Left ventricle myocardium inferior (tissue), 1 donor: Measurements from ENCODE around the gene DCUN1D2. TPM values are rescaled to one million over a fixed set of nuclear protein-coding genes. Genes with fewer than 3 reads are reported as not detected.

Experiments
- DNase-seq: peaks from one replicate; pipeline ENCODE4 v3.0.0-alpha.2; 2020
- H3K27ac ChIP-seq: fragments of 200-600 bp; replicated peaks from 2 replicates; pipeline ENCODE4 v1.8.0; 2021
- H3K27me3 ChIP-seq: fragments of 200-600 bp; 2 replicates; pipeline ENCODE4 v1.8.0; 2021; ENCODE audit warnings: low read depth
- H3K36me3 ChIP-seq: fragments of 200-600 bp; 2 replicates; pipeline ENCODE4 v1.8.0; 2021
- H3K4me1 ChIP-seq: fragments of 200-600 bp; 2 replicates; pipeline ENCODE4 v1.8.0; 2021
- H3K4me3 ChIP-seq: fragments of 200-600 bp; 2 replicates; pipeline ENCODE4 v1.8.0; 2021; ENCODE audit warnings: mild to moderate bottlenecking, moderate library complexity
- H3K9me3 ChIP-seq: fragments of 200-600 bp; replicated peaks from 2 replicates; pipeline ENCODE4 v1.8.0; 2021
- intact Hi-C: fragments of 100-400 bp; cut with micrococcal nuclease; formaldehyde crosslinking; loops from one replicate; pipeline ENCODE4 v1.11.0; 2022
- total RNA-seq: library from RNA; stranded (reverse); fragmentation: NEBNext Ultra II Directional; extraction: Animal tissue kit (Norgen Biotek cat#: 25700); gene quantifications from one replicate; pipeline ENCODE4 v1.2.1, GENCODE V29; 2021
- TF ChIP-seq, protein P1 (sequence below): fragments of 200-600 bp; IDR thresholded peaks from 2 replicates; pipeline ENCODE4 v1.8.0; 2021; ENCODE audit warnings: antibody characterized with exemption, mild to moderate bottlenecking, borderline replicate concordance
- donor health status: DM: no; HTN: yes; CAD: no; lungs with severe emphysema.

Gene DCUN1D2
- total RNA-seq, 1 donor from 2014 or later = 196 TPM

DNA sequence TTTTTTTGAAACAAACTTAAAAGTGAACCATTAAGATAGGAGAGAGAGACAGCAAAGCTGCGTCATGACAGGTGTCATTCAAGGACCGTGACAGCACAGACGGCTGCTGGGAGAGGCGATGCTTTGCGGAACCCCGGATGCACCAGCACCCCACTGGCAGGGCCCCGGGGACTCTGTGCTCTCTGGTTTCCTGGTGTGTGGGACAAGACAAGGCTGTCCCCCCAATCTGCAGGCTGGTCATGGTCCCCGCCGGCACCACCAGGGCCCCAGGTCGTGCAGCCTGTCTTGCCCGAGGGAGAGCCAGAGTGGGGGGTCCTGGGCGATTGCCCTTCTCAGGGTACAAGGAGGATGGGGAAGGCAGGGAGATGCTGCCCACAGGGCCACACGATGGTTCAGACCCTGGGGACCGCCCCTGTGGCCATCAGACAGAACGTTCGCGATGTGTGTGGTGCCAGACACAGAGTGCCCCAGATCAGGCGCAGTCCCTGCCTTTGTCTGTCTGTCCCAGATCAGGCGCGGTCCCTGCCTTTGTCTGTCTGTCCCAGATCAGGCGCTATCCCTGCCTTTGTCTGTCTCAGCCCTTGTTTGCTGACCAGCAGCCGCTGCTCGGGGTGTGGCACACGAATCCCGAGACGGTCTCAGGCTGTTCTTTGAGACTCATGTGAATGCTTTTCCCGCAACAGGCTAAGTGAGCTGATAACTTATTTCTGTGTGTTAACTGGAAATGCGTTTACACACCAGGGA lies 73.3 kb downstream of the DCUN1D2 start:
- intact Hi-C loops = no loop called here
- peaks cover 22% of the 10 kb centered on the region for H3K4me1 ChIP-seq
- no peak overlapping the region for H3K4me3 ChIP-seq
- peak overlapping the region; percentile 93 for H3K27ac ChIP-seq
- TF ChIP-seq, protein P1, sequence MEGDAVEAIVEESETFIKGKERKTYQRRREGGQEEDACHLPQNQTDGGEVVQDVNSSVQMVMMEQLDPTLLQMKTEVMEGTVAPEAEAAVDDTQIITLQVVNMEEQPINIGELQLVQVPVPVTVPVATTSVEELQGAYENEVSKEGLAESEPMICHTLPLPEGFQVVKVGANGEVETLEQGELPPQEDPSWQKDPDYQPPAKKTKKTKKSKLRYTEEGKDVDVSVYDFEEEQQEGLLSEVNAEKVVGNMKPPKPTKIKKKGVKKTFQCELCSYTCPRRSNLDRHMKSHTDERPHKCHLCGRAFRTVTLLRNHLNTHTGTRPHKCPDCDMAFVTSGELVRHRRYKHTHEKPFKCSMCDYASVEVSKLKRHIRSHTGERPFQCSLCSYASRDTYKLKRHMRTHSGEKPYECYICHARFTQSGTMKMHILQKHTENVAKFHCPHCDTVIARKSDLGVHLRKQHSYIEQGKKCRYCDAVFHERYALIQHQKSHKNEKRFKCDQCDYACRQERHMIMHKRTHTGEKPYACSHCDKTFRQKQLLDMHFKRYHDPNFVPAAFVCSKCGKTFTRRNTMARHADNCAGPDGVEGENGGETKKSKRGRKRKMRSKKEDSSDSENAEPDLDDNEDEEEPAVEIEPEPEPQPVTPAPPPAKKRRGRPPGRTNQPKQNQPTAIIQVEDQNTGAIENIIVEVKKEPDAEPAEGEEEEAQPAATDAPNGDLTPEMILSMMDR = no peak
- H3K36me3 ChIP-seq = peaks cover 19% of the 10 kb centered on the region
- no peaks in the 10 kb centered on the region for H3K9me3 ChIP-seq
- peaks cover 6% of the 10 kb centered on the region for H3K27me3 ChIP-seq
- no peak for DNase-seq

DNA sequence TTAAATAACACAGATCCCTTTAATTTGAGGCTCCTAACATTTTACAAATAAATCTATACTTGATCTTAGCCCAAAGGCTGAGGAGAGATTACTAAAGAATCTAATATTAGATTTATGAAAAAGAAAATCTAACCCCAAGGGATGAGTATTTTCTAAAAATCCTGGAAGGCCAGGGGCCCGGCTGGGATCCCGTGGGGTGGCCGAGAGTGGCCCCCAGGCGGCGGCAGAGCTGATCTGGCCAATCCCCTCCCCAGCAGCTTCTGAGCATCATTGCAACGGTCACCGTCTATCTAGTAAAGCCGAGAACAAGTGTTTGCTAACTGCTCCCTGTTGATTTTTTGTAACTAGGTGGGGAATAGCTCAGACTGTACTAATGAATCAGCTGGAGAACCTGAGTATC lies 74.7 kb downstream of the DCUN1D2 start:
- Histone ChIP-seq H3K9me3 (no peaks in the 10 kb centered on the region), H3K27me3 (peaks cover 6% of the 10 kb centered on the region), H3K27ac (peak overlapping the region; percentile 93), H3K36me3 (peaks cover 12% of the 10 kb centered on the region), H3K4me1 (peaks cover 31% of the 10 kb centered on the region), H3K4me3 (no peak overlapping the region)
- no peak for DNase-seq
- TF ChIP-seq, protein P1 = no peak
- intact Hi-C loops = no loop called here

DNA sequence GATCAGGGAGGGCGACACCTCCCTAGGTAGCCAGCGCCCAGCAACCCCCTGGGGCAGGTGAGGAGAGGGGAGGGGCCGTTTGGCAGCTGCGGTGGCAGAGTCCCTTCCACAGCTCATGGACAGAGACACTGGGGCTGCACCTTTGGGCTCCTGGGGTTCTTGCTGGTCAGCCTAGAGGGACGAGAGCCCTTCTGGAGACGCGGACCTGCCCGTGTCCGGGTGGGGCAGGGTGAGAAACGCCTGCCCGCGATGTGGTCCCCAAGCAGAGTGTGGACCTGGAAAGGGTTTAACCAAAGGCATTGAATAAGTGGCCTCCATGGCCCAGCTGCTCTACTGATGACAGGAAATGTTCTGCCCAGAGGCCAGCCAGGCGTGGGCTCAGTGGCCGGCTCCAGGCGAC lies 75.5 kb downstream of the DCUN1D2 start:
- H3K36me3 ChIP-seq = peaks cover 6% of the 10 kb centered on the region
- DNase-seq = no peak
- no peak overlapping the region for H3K4me3 ChIP-seq
- H3K9me3 ChIP-seq = no peaks in the 10 kb centered on the region
- peak overlapping the region; percentile 93 for H3K27ac ChIP-seq
- TF ChIP-seq, protein P1 = no peak
- peaks cover 39% of the 10 kb centered on the region for H3K4me1 ChIP-seq
- intact Hi-C loops = no loop called here
- H3K27me3 ChIP-seq = peaks cover 6% of the 10 kb centered on the region

DNA sequence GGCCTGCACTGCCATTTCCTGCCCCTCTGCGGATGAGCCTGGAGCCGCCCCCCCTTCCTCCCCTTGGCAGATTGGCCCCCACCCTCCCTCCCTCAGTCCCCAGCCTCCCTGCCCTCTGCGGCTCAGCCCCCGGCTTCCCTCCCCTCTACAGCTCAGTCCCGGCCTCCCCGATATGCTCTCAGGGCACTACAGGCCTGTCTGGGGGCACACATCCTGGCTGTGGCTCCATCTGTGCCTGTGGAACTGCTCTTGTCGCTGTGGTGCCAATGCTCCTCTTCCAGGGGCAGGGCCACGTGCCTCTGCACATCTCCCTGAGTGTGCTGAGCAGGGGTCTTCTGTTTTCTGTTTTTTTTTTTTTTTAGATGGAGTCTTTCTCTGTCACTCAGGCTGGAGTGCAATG lies 76.2 kb downstream of the DCUN1D2 start:
- peaks cover 44% of the 10 kb centered on the region for H3K4me1 ChIP-seq
- intact Hi-C loops = no loop called here
- no peak for DNase-seq
- no peaks in the 10 kb centered on the region for H3K9me3 ChIP-seq
- H3K27me3 ChIP-seq = peaks cover 7% of the 10 kb centered on the region
- H3K36me3 ChIP-seq = no peaks in the 10 kb centered on the region
- H3K27ac ChIP-seq = peak overlapping the region; percentile 93
- no peak overlapping the region for H3K4me3 ChIP-seq
- TF ChIP-seq, protein P1 = no peak

DNA sequence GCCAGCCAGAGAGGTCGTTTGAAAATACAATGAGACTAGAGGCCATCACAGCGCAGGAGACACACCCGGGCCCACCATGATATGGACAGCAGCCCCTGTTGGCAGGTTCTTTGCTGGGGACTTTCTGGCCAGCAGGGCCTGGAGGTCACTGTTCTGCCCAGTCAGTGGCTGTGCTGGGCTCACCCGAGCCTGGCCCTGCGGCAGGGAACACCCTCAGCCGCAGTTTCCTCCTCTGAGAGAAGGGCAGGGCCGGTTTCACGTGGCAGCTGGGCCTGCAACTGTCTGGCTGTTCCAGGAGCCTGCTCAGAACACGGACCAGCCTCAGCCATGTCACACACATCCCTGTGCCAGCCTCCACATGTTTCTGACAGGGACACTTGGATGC lies 76.6 kb downstream of the DCUN1D2 start:
- no peaks in the 10 kb centered on the region for H3K36me3 ChIP-seq
- peak; percentile 59 for DNase-seq
- intact Hi-C loops = no loop called here
- peaks cover 49% of the 10 kb centered on the region for H3K4me1 ChIP-seq
- peak overlapping the region; percentile 17 for H3K4me3 ChIP-seq
- H3K27ac ChIP-seq = peak overlapping the region; percentile 93
- no peaks in the 10 kb centered on the region for H3K9me3 ChIP-seq
- H3K27me3 ChIP-seq = peaks cover 11% of the 10 kb centered on the region
- TF ChIP-seq, protein P1 = no peak
